Esophagus (tissue), 2 donors: ENCODE measurements around the gene MESD. TPM values are rescaled to one million over a fixed set of nuclear protein-coding genes. Genes with fewer than 3 reads are reported as not detected.

Experiments used
- H3K27ac ChIP-seq, 2 donors: one replicate each; pipeline ENCODE4 v1.5.1; 2013; ENCODE audit warnings: low read depth in 2 of 2, mild to moderate bottlenecking in 2 of 2, inconsistent platforms in 1 of 2, low read length in 1 of 2, moderate library complexity in 1 of 2
- H3K27me3 ChIP-seq, 2 donors: one replicate each; pipeline ENCODE4 v1.6.1; 2013; ENCODE audit warnings: low read length in 2 of 2, control low read depth in 1 of 2, mild to moderate bottlenecking in 1 of 2; ENCODE audit not compliant: insufficient read depth in 2 of 2, control insufficient read depth in 1 of 2
- H3K36me3 ChIP-seq, 2 donors: one replicate each; pipeline ENCODE4 v1.6.1; 2013; ENCODE audit warnings: low read length in 1 of 2; ENCODE audit not compliant: control insufficient read depth in 2 of 2, insufficient read depth in 2 of 2
- H3K4me1 ChIP-seq, 2 donors: one replicate each; pipeline ENCODE4 v1.6.1; 2013; ENCODE audit warnings: low read length in 1 of 2; ENCODE audit not compliant: control insufficient read depth in 2 of 2, insufficient read depth in 2 of 2
- H3K4me3 ChIP-seq, 2 donors: one replicate each; pipeline ENCODE4 v1.5.1; 2013; ENCODE audit warnings: low read length in 2 of 2, mild to moderate bottlenecking in 2 of 2, low read depth in 1 of 2, moderate library complexity in 1 of 2
- H3K9me3 ChIP-seq, 2 donors: one replicate each; pipeline ENCODE4 v1.6.1; 2013; ENCODE audit warnings: mild to moderate bottlenecking in 2 of 2, low read depth in 1 of 2, low read length in 1 of 2, moderate library complexity in 1 of 2; ENCODE audit not compliant: control insufficient read depth in 2 of 2, insufficient read depth in 1 of 2
- whole genome bisulfite sequencing, 2 donors: extraction: QIAGEN DNeasy Blood & Tissue Kit; methylation state at CpG; one replicate each; pipeline ENCODE4 v1.1.7; 2013; 5-methylcytosine and 5-hydroxymethylcytosine counted together
- polyA plus RNA-seq, 2 donors: library from polyadenylated mRNA; stranded (reverse); fragments of 200-250 nt; gene quantifications; one replicate each; pipeline ENCODE4 v1.2.3, GENCODE V29; 2013
- donor health status: healthy with polysubstance abuse.
- donor health status: Bipolar disorder and iron deficiency.

Gene MESD
- polyA plus RNA-seq, 2 donors, result 11.4 to 14.4 TPM

- peaks cover 0 to 6% of the 10 kb centered on the region in 2 donors for H3K4me1 ChIP-seq
- no peak overlapping the region for H3K4me3 ChIP-seq
- peaks cover 19 to 50% of the 10 kb centered on the region in 2 donors for H3K36me3 ChIP-seq
- 95 to 97% methylated on average over 13 of the region's 13 CpGs for WGBS, 2 donors
- H3K27ac ChIP-seq, result no peak overlapping the region
- H3K9me3 ChIP-seq, result no peaks in the 10 kb centered on the region
- H3K27me3 ChIP-seq, result no peaks in the 10 kb centered on the region
These were observed 40.8 kb downstream of the MESD start for GRCh38 chr15:80948651-80949292.

- 91 to 93% methylated on average over 8 of the region's 8 CpGs for WGBS, 2 donors
- no peaks in the 10 kb centered on the region for H3K4me1 ChIP-seq
- H3K27me3 ChIP-seq, result no peaks in the 10 kb centered on the region
- H3K36me3 ChIP-seq, result peaks cover 19 to 53% of the 10 kb centered on the region in 2 donors
- H3K9me3 ChIP-seq, result no peaks in the 10 kb centered on the region
- no peak overlapping the region for H3K27ac ChIP-seq
- no peak overlapping the region for H3K4me3 ChIP-seq
These were observed 43.0 kb downstream of the MESD start for GRCh38 chr15:80946576-80946975.

GRCh38 chr15:80945605-80946004 lies 44.0 kb downstream of the MESD start:
- WGBS, 2 donors, result 92 to 95% methylated on average over 5 of the region's 5 CpGs
- no peaks in the 10 kb centered on the region for H3K9me3 ChIP-seq
- no peak overlapping the region for H3K27ac ChIP-seq
- no peaks in the 10 kb centered on the region for H3K4me1 ChIP-seq
- H3K36me3 ChIP-seq, result peaks cover 19 to 54% of the 10 kb centered on the region in 2 donors
- H3K4me3 ChIP-seq, result no peak overlapping the region
- H3K27me3 ChIP-seq, result no peaks in the 10 kb centered on the region

GRCh38 chr15:80944818-80945217 lies 44.8 kb downstream of the MESD start:
- WGBS, 2 donors, result 96 to 99% methylated on average over 3 of the region's 3 CpGs
- H3K27me3 ChIP-seq, result no peaks in the 10 kb centered on the region
- H3K4me3 ChIP-seq, result no peak overlapping the region
- H3K4me1 ChIP-seq, result no peaks in the 10 kb centered on the region
- no peaks in the 10 kb centered on the region for H3K9me3 ChIP-seq
- H3K27ac ChIP-seq, result no peak overlapping the region
- H3K36me3 ChIP-seq, result peaks cover 19 to 48% of the 10 kb centered on the region in 2 donors

GRCh38 chr15:80942746-80943565 lies 46.7 kb downstream of the MESD start:
- Histone ChIP-seq H3K27me3 (no peaks in the 10 kb centered on the region), H3K27ac (no peak overlapping the region), H3K36me3 (peaks cover 13 to 30% of the 10 kb centered on the region in 2 donors), H3K9me3 (no peaks in the 10 kb centered on the region), H3K4me1 (no peaks in the 10 kb centered on the region), H3K4me3 (no peak overlapping the region)
- WGBS, 2 donors, result 71 to 75% methylated on average over 16 of the region's 16 CpGs

DNA sequence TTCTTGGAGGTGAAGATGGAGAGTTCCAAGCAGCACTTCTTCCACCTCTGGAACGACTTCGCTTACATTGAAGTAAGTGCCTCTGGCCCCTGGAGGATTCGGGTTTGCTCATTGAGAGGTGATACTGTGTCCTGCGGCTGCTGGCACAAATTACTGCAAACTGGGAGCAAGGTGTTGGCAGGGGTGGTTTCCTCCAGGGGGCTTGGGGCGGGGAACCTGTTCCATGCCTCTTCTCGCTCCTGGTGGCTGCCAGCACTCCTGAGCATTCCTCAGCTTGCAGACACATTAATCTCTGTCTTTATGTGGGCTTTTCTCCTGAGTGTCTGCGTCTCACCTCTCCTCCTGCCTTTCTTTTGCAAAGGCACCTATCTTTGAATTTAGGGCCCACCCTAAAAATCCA lies 47.4 kb downstream of the MESD start:
- H3K4me1 ChIP-seq, result no peaks in the 10 kb centered on the region
- 57 to 70% methylated on average over 7 of the region's 7 CpGs for WGBS, 2 donors
- no peak overlapping the region for H3K4me3 ChIP-seq
- H3K36me3 ChIP-seq, result peaks cover 13 to 32% of the 10 kb centered on the region in 2 donors
- no peaks in the 10 kb centered on the region for H3K27me3 ChIP-seq
- no peak overlapping the region for H3K27ac ChIP-seq
- no peaks in the 10 kb centered on the region for H3K9me3 ChIP-seq

- H3K36me3 ChIP-seq, result peaks cover 4 to 36% of the 10 kb centered on the region in 2 donors
- no peaks in the 10 kb centered on the region for H3K9me3 ChIP-seq
- WGBS, 2 donors, result 97% methylated on average over 6 of the region's 6 CpGs
- H3K4me1 ChIP-seq, result no peaks in the 10 kb centered on the region
- no peak overlapping the region for H3K27ac ChIP-seq
- H3K4me3 ChIP-seq, result no peak overlapping the region
- no peaks in the 10 kb centered on the region for H3K27me3 ChIP-seq
These were observed 48.8 kb downstream of the MESD start for GRCh38 chr15:80940851-80941250.

DNA sequence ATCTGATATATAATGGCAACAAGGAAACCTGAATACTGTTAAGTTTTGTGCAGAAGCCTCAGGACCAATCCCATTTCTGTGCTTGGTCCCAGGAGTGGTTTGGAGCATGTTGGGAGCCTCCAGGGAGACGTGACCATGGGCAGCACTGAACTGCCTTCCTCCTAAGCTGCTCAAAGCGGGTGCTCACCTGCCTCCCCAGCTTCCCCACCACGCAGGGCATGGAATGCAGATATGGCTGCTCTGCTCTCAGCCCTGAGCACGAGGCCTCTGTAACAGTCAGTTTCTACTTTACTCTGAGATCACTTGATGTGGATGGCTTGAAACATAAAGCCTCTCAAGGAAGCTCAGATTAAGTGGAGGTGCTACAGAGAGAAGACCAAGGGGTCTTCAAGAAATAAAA lies 49.3 kb downstream of the MESD start:
- 84 to 87% methylated on average over 4 of the region's 4 CpGs for WGBS, 2 donors
- H3K4me3 ChIP-seq, result no peak overlapping the region
- H3K36me3 ChIP-seq, result peaks cover 4 to 31% of the 10 kb centered on the region in 2 donors
- H3K27ac ChIP-seq, result no peak overlapping the region
- no peaks in the 10 kb centered on the region for H3K27me3 ChIP-seq
- no peaks in the 10 kb centered on the region for H3K4me1 ChIP-seq
- no peaks in the 10 kb centered on the region for H3K9me3 ChIP-seq

DNA sequence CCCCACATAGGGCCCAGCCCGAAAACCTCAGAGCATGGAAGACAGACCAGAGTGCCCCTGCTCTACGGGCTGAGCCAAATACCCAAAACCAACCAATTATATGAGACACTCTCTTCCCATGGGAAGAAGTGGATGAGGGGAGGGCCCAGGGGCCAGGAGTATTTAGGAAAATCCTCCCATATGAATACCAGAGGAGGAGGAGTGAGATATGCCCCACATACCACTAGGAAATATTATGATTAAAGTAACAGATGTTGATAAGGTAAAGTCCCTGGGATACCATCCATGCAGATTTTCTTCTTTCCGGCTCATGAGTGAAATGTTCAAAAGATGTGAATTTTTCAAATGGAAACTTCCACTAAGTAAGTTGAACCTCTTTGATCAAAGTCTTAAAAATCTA lies 50.4 kb downstream of the MESD start:
- Histone ChIP-seq H3K4me1 (no peaks in the 10 kb centered on the region), H3K4me3 (no peak overlapping the region), H3K36me3 (peaks cover 0 to 26% of the 10 kb centered on the region in 2 donors), H3K9me3 (no peaks in the 10 kb centered on the region), H3K27ac (no peak overlapping the region), H3K27me3 (no peaks in the 10 kb centered on the region)
- WGBS, 2 donors, result 97 to 100% methylated on average over 3 of the region's 3 CpGs
